Measurements from ENCODE around the gene VPS39.

VPS39 gene

GRCh38 chr15:42157981-42158765 is 49.9 kb downstream of the VPS39 start:
- no peaks in the 10 kb centered on the region for H3K27me3 ChIP-seq (ENCODE audit: insufficient read depth, poor library complexity, severe bottlenecking)
- TF ChIP-seq GABPA (IDR thresholded peaks at IDR 0.05; ENCODE audit: low read depth), result no peak
- TF ChIP-seq POLR2AphosphoS5 (IDR thresholded peaks at IDR 0.05; ENCODE audit: low read depth), result no peak; the same call in 1 of the 2 replicates
- TF ChIP-seq, protein P1, sequence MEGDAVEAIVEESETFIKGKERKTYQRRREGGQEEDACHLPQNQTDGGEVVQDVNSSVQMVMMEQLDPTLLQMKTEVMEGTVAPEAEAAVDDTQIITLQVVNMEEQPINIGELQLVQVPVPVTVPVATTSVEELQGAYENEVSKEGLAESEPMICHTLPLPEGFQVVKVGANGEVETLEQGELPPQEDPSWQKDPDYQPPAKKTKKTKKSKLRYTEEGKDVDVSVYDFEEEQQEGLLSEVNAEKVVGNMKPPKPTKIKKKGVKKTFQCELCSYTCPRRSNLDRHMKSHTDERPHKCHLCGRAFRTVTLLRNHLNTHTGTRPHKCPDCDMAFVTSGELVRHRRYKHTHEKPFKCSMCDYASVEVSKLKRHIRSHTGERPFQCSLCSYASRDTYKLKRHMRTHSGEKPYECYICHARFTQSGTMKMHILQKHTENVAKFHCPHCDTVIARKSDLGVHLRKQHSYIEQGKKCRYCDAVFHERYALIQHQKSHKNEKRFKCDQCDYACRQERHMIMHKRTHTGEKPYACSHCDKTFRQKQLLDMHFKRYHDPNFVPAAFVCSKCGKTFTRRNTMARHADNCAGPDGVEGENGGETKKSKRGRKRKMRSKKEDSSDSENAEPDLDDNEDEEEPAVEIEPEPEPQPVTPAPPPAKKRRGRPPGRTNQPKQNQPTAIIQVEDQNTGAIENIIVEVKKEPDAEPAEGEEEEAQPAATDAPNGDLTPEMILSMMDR (IDR thresholded peaks at IDR 0.05; ENCODE audit: insufficient read depth, low read length), result no peak
- TF ChIP-seq REST (IDR thresholded peaks at IDR 0.05; ENCODE audit: insufficient replicate concordance, low read depth), result no peak
- no peak for TF ChIP-seq SPI1 (IDR thresholded peaks at IDR 0.05; ENCODE audit: borderline replicate concordance, low read depth)
- DNase-seq (ENCODE audit: low read depth in 1 of 2, low spot score in 1 of 2), result no peak
- H3K27ac ChIP-seq (replicated peaks), result no peak overlapping the region
- no peak overlapping the region for H3K4me3 ChIP-seq (replicated peaks; ENCODE audit: insufficient read depth, low read length)

GRCh38 chr15:42157381-42157780 is 50.7 kb downstream of the VPS39 start:
- Histone ChIP-seq H3K27me3 (ENCODE audit: insufficient read depth, poor library complexity, severe bottlenecking) (no peaks in the 10 kb centered on the region), H3K4me3 (replicated peaks; ENCODE audit: insufficient read depth, low read length) (no peak overlapping the region), H3K27ac (replicated peaks) (no peak overlapping the region)
- no peak for DNase-seq (ENCODE audit: low read depth in 1 of 2, low spot score in 1 of 2)
- TF ChIP-seq POLR2AphosphoS5 (IDR thresholded peaks at IDR 0.05; ENCODE audit: low read depth) (no peak), REST (IDR thresholded peaks at IDR 0.05; ENCODE audit: insufficient replicate concordance, low read depth) (no peak), SPI1 (IDR thresholded peaks at IDR 0.05; ENCODE audit: borderline replicate concordance, low read depth) (no peak), GABPA (IDR thresholded peaks at IDR 0.05; ENCODE audit: low read depth) (no peak)
- TF ChIP-seq, protein P1 (IDR thresholded peaks at IDR 0.05; ENCODE audit: insufficient read depth, low read length), result no peak

DNA sequence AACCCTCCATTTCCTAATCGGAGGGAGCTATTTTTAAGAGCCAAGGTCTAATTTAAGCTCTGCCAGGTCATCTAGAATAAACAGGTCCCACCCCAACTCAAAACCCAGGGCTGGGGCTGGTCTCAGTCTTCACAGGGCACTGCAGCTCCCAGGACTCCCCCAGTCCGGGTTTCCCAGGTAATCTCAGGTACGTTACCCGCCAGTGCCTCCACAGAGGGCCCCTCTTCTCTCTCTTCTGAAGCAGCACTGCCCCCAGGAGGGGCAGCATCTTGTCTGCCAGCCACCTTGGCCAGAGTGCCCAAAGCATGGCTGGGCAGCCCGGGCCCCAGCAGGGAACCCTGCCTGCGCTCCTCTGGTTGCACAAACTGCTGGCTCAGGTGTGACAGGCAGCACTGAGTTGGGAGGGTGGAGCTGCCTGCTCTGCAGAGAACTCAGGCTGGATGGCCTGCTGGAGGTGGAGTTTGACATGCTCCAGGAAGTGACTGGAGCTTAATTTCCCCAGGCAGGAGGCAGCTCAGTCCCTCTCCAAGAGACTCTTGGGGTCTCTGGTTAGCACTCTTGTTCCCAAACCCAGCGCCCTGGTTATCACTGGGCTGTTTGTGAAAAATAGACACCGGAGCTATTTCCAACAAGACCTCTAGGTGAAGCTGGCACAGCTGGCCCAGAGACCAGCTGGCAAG is 51.7 kb downstream of the VPS39 start, which contains the start of gene PLA2G4F:
Gene PLA2G4F, minus strand, starts transcription at position 394 of the 680 bp plus-strand sequence. Its CDS starts 87 bp downstream, at position 307.
- Histone ChIP-seq H3K27me3 (ENCODE audit: insufficient read depth, poor library complexity, severe bottlenecking) (no peaks in the 10 kb centered on the region), H3K27ac (replicated peaks) (no peak within 1 kb of the TSS), H3K4me3 (replicated peaks; ENCODE audit: insufficient read depth, low read length) (no peak within 1 kb of the TSS)
- no peak for DNase-seq (ENCODE audit: low read depth in 1 of 2, low spot score in 1 of 2)
- TF ChIP-seq GABPA (IDR thresholded peaks at IDR 0.05; ENCODE audit: low read depth), result no peak
- no peak for TF ChIP-seq REST (IDR thresholded peaks at IDR 0.05; ENCODE audit: insufficient replicate concordance, low read depth)
- TF ChIP-seq SPI1 (IDR thresholded peaks at IDR 0.05; ENCODE audit: borderline replicate concordance, low read depth), result no peak
- no peak for TF ChIP-seq POLR2AphosphoS5 (IDR thresholded peaks at IDR 0.05; ENCODE audit: low read depth)
- TF ChIP-seq, protein P1 (IDR thresholded peaks at IDR 0.05; ENCODE audit: insufficient read depth, low read length), result no peak

Measured in HL-60 (cell line).